HepG2 (cell line): Measurements from ENCODE around the gene CARD9. TPM values are rescaled to one million over a fixed set of nuclear protein-coding genes. Genes with fewer than 3 reads are reported as not detected.

ENCODE experiments used
- ATAC-seq: fragments of 200-7000 bp; cut with Tn5 transposase; 3 replicates; pipeline ENCODE4 v1.9.1; 2020; ENCODE audit warnings: mild to moderate bottlenecking, moderate library complexity
- BruUV-seq: library from RNA; stranded (reverse); fragments of 400-500 nt; replicated peaks from 2 replicates; lab custom pipeline; 2021; lab: Mats Ljungman, UMichigan
- CTCF ChIA-PET: fragments of 300-600 bp; formaldehyde crosslinking; extraction: SDS; loops from one replicate; lab custom pipeline; 2021; ENCODE audit warnings: low total read pairs, inconsistent platforms, low intra/inter-chr PET ratio; lab: Yijun Ruan, JAX
- POLR2A ChIA-PET: fragments of 350-600 bp; sonication (Branson Sonifier 250); formaldehyde crosslinking; loops from one replicate; lab custom pipeline; 2020; ENCODE audit warnings: antibody characterized with exemption, inconsistent platforms; lab: Yijun Ruan, JAX
- DNase-seq: peaks from one replicate; pipeline ENCODE4 v3.0.0-alpha.2; 2015; ENCODE audit warnings: low spot score
- FAIRE-seq: peaks from 3 replicates; lab custom pipeline; 2011; peaks lifted over from hg19 to GRCh38; lab: Jason Lieb, UNC
- H2AFZ ChIP-seq: one replicate; pipeline ENCODE4 v1.6.1; 2011; ENCODE audit warnings: low read length, inconsistent platforms
- H3K27ac ChIP-seq: fragments of 300-600 bp; 3 replicates; pipeline ENCODE4 v1.8.0; 2011; ENCODE audit warnings: mixed run types, mild to moderate bottlenecking, mixed read lengths, low read length, inconsistent platforms; ENCODE audit not compliant: insufficient read depth; ENCODE audit errors: extremely low read length
- H3K27me3 ChIP-seq, 2 experiments: fragments of 200-600 bp in 1 of 2; 2 replicates in 1 of 2; 3 replicates in 1 of 2; pipeline versions ENCODE4 v1.6.0 to v1.8.0; 2011; ENCODE audit warnings: low read length in 2 of 2, mild to moderate bottlenecking in 2 of 2, moderate library complexity in 2 of 2, inconsistent platforms in 1 of 2; ENCODE audit not compliant: insufficient read depth in 2 of 2, control insufficient read depth in 1 of 2
- H3K36me3 ChIP-seq, 2 experiments: fragments of 200-600 bp in 1 of 2; replicated peaks in 1 of 2; 2 replicates in 1 of 2; 3 replicates in 1 of 2; pipeline versions ENCODE4 v1.5.1 to v1.8.0; 2011; ENCODE audit warnings: low read length in 2 of 2, inconsistent platforms in 1 of 2; ENCODE audit not compliant: insufficient read depth in 2 of 2, control insufficient read depth in 1 of 2
- H3K4me1 ChIP-seq: 2 replicates; pipeline ENCODE4 v1.5.1; 2012; ENCODE audit warnings: low read length, inconsistent platforms; ENCODE audit not compliant: insufficient read depth
- H3K4me2 ChIP-seq: 2 replicates; pipeline ENCODE4 v1.6.0; 2011; ENCODE audit warnings: low read depth, low read length, inconsistent platforms
- H3K4me3 ChIP-seq, 3 experiments: fragments of 200-600 bp in 1 of 3; sonication (generic), shearing (Covaris generic) in 1 of 3; replicated peaks in 1 of 3; 2 replicates each; pipeline ENCODE4 v1.5.1; 2011 to 2016; ENCODE audit warnings: low read length in 3 of 3, inconsistent platforms in 2 of 3, low read depth in 2 of 3, mild to moderate bottlenecking in 2 of 3, control low read depth in 1 of 3, mixed read lengths in 1 of 3; ENCODE audit not compliant: insufficient read depth in 1 of 3
- H3K79me2 ChIP-seq: one replicate; pipeline ENCODE4 v1.6.1; 2011; ENCODE audit warnings: low read length, inconsistent platforms; ENCODE audit not compliant: insufficient read depth
- H3K9ac ChIP-seq: 2 replicates; pipeline ENCODE4 v1.6.0; 2011; ENCODE audit warnings: mild to moderate bottlenecking, low read depth, low read length, inconsistent platforms; ENCODE audit not compliant: insufficient read depth
- H3K9me3 ChIP-seq: 2 replicates; pipeline ENCODE4 v1.5.1; 2012; ENCODE audit warnings: mild to moderate bottlenecking, low read length
- H4K20me1 ChIP-seq: 2 replicates; pipeline ENCODE4 v1.6.0; 2011; ENCODE audit warnings: inconsistent platforms, mild to moderate bottlenecking, low read length, moderate library complexity; ENCODE audit not compliant: insufficient read depth
- FOSL2 ChIP-seq: sonication (generic); formaldehyde crosslinking; IDR thresholded peaks from 2 replicates; pipeline ENCODE4 v1.4.0; 2020; ENCODE audit warnings: missing genetic modification reagents
- HNF1A ChIP-seq, 2 experiments: sonication (generic) in 1 of 2; formaldehyde crosslinking in 1 of 2; IDR thresholded peaks; 2 replicates each; pipeline versions ENCODE4 v1.4.0 to v1.6.1; 2016 to 2020; ENCODE audit warnings: borderline replicate concordance in 1 of 2, low read depth in 1 of 2, mild to moderate bottlenecking in 1 of 2, missing genetic modification reagents in 1 of 2
- IRX3 ChIP-seq: sonication (generic); formaldehyde crosslinking; IDR thresholded peaks from 2 replicates; pipeline ENCODE4 v1.8.1; 2023; ENCODE audit warnings: mild to moderate bottlenecking, low read depth, missing genetic modification reagents, borderline replicate concordance
- RBFOX2 ChIP-seq: fragments of 200-400 bp; formaldehyde crosslinking; IDR thresholded peaks from 2 replicates; pipeline ENCODE4 v1.6.1; 2017; ENCODE audit warnings: low read depth, mild to moderate bottlenecking, low read length
- SMYD3 ChIP-seq: sonication (generic); formaldehyde crosslinking; IDR thresholded peaks from 2 replicates; pipeline ENCODE4 v1.8.1; 2023; ENCODE audit warnings: mild to moderate bottlenecking, missing genetic modification reagents
- STAG1 ChIP-seq: sonication (generic); formaldehyde crosslinking; IDR thresholded peaks from 2 replicates; pipeline ENCODE4 v1.4.0; 2020; ENCODE audit warnings: missing genetic modification reagents
- TARDBP ChIP-seq: sonication (generic); formaldehyde crosslinking; IDR thresholded peaks from 2 replicates; pipeline ENCODE4 v1.8.0; 2022; ENCODE audit warnings: mild to moderate bottlenecking, missing genetic modification reagents
- TGIF2 ChIP-seq: IDR thresholded peaks from 2 replicates; pipeline ENCODE4 v1.6.1; 2016; ENCODE audit warnings: control low read depth, missing compliant biosample characterization
- TSC22D2 ChIP-seq: sonication (generic); formaldehyde crosslinking; IDR thresholded peaks from 2 replicates; pipeline ENCODE4 v1.5.1; 2020; ENCODE audit warnings: missing genetic modification reagents, mild to moderate bottlenecking, borderline replicate concordance
- USF2 ChIP-seq, 2 experiments: sonication (generic) in 1 of 2; formaldehyde crosslinking in 1 of 2; IDR thresholded peaks; 2 replicates each; pipeline versions ENCODE4 v1.5.1 to v1.6.1; 2011 to 2020; ENCODE audit warnings: borderline replicate concordance in 1 of 2, low read depth in 1 of 2, low read length in 1 of 2, mild to moderate bottlenecking in 1 of 2, missing genetic modification reagents in 1 of 2, moderate library complexity in 1 of 2
- ZBTB42 ChIP-seq: sonication (generic); formaldehyde crosslinking; IDR thresholded peaks from 2 replicates; pipeline ENCODE4 v1.5.0; 2020; ENCODE audit warnings: mild to moderate bottlenecking, missing genetic modification reagents
- ZNF451 ChIP-seq: sonication (generic); formaldehyde crosslinking; IDR thresholded peaks from 2 replicates; pipeline ENCODE4 v1.5.0; 2020; ENCODE audit warnings: mild to moderate bottlenecking, missing genetic modification reagents
- ZNF704 ChIP-seq: sonication (generic); formaldehyde crosslinking; IDR thresholded peaks from 2 replicates; pipeline ENCODE4 v1.8.1; 2023; ENCODE audit warnings: mild to moderate bottlenecking, inconsistent platforms, moderate library complexity, missing genetic modification reagents, borderline replicate concordance
- WGBS: methylation state at CpG from one replicate; pipeline ENCODE4 v1.1.6; 2017; ENCODE audit warnings: low lambda C conversion rate; 5-methylcytosine and 5-hydroxymethylcytosine counted together
- in situ Hi-C: cut with HindIII; loops from 2 replicates; pipeline ENCODE4 v1.10.0; 2017; ENCODE audit warnings: low pct_unique_long_range_greater_than_20kb; ENCODE audit not compliant: extremely low pct_ligation_motif_present
- intact Hi-C: fragments of 100-400 bp; cut with micrococcal nuclease; formaldehyde crosslinking; loops from one replicate; pipeline ENCODE4 v1.10.0; 2022; ENCODE audit not compliant: unreplicated experiment
- polyA plus RNA-seq, 8 experiments: library from polyadenylated mRNA; depleted of rRNA in 3 of 8; stranded (reverse) in 7 of 8; unstranded in 1 of 8; fragments of >200 nt; fragmentation: Illumina TruSeq in 4 of 8; extraction: Trizol in 4 of 8; gene quantifications; 2 replicates each; pipeline versions ENCODE4 v1.2.1 to v1.2.3, GENCODE V29; 2011 to 2016; ENCODE audit warnings: low read depth in 4 of 8, missing spikeins in 1 of 8, mixed read lengths in 1 of 8; ENCODE audit not compliant: insufficient read depth in 1 of 8
- total RNA-seq, 5 experiments: library from RNA; depleted of rRNA; stranded (reverse); fragments of >200 nt; fragmentation: Illumina TruSeq; extraction: Trizol; gene quantifications; 2 replicates each; pipeline ENCODE4 v1.2.3, GENCODE V29; 2016; ENCODE audit warnings: low read depth in 1 of 5

Gene CARD9
- total and polyA plus RNA-seq, 2 of the 13 experiments (the other 11 are each of a cell fraction or from before 2014, with no cell fraction given): 3.3 to 7.4 TPM

- TF ChIP-seq RBFOX2: 0 out of 2 replicates have a peak, but pooled peaks have one; percentile 18
- no peak for TF ChIP-seq IRX3 (CRISPR knock-in tag)
- TF ChIP-seq HNF1A (IDR thresholded peaks at IDR 0.05; ENCODE audit: low read depth): no peak
- no peak for TF ChIP-seq HNF1A (CRISPR knock-in tag; IDR thresholded peaks at IDR 0.05; ENCODE audit: borderline replicate concordance)
Observed at GRCh38 chr9:136391737-136392537, 18.5 kb upstream of the CARD9 start (continued).

- Histone ChIP-seq H3K4me1 (no peaks in the 10 kb centered on the region), H3K27me3 (no peaks in the 10 kb centered on the region), H3K27ac (no peak overlapping the region), H4K20me1 (no peaks in the 10 kb centered on the region), H3K79me2 (no peaks in the 10 kb centered on the region), H3K4me2 (no peak overlapping the region), H3K36me3 (peaks cover 19 to 68% of the 10 kb centered on the region in 2 experiments; a peak in 4 of 5 replicates), H2AFZ (no peak overlapping the region), H3K9ac (no peak overlapping the region), H3K4me3 (no peak overlapping the region), H3K9me3 (no peaks in the 10 kb centered on the region)
- POLR2A ChIA-PET: no interaction called here
- no peak for ATAC-seq
- CTCF ChIA-PET: no interaction called here
- no peak for FAIRE-seq
- no TSS peak for BruUV-seq
- TF ChIP-seq ZNF704 (CRISPR knock-in tag) (no peak), TGIF2 (CRISPR knock-in tag) (no peak), TARDBP (CRISPR knock-in tag) (no peak), ZBTB42 (CRISPR knock-in tag) (no peak), SMYD3 (CRISPR knock-in tag) (no peak), FOSL2 (CRISPR knock-in tag) (no peak), TSC22D2 (CRISPR knock-in tag) (no peak), ZNF451 (CRISPR knock-in tag) (no peak), STAG1 (CRISPR knock-in tag) (no peak), USF2 (IDR thresholded peaks at IDR 0.05; ENCODE audit: low read depth, low read length) (no peak), USF2 (CRISPR knock-in tag; IDR thresholded peaks at IDR 0.05; ENCODE audit: borderline replicate concordance) (no peak)
- DNase-seq: no peak
- intact Hi-C loops (no loop called here), in situ Hi-C loops (no loop called here)
- WGBS: 97% methylated on average over 14 of the region's 14 CpGs
Observed at GRCh38 chr9:136389396-136389795, 15.9 kb upstream of the CARD9 start.
